ENCODE data around the gene MCTP2.

GRCh38 chr15:94185547-94186236 lies 45.7 kb upstream of the MCTP2 start:
- TF ChIP-seq CTCF (IDR thresholded peaks at IDR 0.05; ENCODE audit: insufficient read depth, low read length, poor library complexity, severe bottlenecking) (no peak), EZH2phosphoT487 (conservative IDR thresholded peaks at IDR 0.05; ENCODE audit: low read length) (no peak)
